Measurements from ENCODE around the gene OR6C2.
"Not testable (repeated sequence)": the region's sequence is repeated elsewhere in the genome, so short reads cannot be mapped to it uniquely, and the experiment has no call there.

OR6C2 gene

DNA sequence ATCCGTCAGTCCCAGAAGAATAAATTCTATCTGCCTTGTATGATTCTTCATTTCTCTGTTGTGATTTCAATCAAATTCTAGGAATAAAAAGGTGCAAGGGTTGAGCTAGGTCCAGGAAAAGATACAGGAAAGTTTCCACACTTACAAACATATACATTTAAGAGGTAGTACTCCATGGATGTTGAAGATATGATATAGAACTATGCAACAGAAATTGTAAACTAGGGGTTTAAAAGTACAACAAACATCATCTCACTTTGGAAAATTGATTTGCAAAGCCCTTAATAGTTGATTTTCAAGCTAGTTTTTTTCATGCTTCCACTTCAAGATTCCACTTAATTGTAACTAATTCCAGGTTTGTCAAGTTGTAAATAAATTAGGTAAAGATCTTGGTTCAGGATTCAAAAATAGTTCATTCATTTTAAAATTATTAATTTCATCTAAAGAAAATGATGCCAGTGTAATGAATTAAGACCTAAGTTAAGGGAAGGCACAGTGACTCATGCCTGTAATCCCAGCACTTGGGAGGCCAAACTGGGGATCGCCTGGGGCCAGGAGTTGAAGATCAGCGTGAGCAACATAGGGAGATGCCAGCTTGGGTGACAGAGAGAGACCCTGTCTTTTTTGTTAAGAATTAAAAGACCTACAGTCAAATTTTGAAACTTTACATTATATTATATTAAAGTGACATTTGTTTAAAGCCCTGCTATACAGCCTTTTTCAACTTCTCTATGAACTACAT, 26.4 kb downstream of the OR6C2 start, which contains the start of gene OR6C70:
TSS of gene OR6C70 (minus strand) at position 51 of the 742 bp plus-strand sequence. CDS start at position 51, 0 bp downstream.
- no peak for DNase-seq (ENCODE audit: low read depth in 2 of 2, low spot score in 1 of 2)

DNA sequence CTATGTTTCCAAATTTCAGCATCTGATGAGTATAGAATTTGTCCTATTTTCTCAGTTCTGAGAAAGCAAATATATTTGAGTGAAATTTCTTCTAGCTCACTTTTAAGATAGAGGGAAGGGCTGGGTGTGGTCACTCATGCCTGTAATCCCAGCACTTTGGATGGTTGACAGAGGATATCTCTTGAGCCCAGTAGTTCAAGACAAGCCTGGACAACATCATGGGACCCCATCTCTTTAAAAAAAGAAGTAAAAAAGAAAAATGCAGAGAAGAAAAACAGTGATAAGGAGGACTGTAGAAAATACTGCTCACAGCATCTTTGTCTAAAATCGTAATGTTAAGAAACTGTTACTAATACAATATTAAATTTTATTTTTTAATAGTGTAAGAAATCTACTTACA, 28.4 kb downstream of the OR6C2 start:
- no peak for DNase-seq (ENCODE audit: low read depth in 2 of 2, low spot score in 1 of 2)

DNA sequence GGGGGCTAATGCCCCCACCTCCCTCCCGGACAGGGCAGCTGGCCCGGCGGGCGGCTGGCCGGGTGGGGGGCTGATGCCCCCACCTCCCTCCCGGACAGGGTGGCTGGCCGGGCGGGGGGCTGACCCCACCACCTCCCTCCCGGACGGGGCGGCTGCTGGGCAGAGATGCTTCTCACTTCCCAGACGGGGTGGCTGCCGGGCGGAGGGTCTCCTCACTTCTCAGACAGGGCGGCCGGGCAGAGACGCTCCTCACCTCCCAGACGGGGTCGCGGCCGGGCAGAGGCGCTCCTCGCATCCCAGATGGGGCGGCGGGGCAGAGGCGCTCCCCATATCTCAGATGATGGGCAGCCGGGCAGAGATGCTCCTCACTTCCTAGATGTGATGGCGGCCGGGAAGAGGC, 35.3 kb downstream of the OR6C2 start:
- DNase-seq (ENCODE audit: low read depth in 2 of 2, low spot score in 1 of 2) = not testable (repeated sequence)

DNA sequence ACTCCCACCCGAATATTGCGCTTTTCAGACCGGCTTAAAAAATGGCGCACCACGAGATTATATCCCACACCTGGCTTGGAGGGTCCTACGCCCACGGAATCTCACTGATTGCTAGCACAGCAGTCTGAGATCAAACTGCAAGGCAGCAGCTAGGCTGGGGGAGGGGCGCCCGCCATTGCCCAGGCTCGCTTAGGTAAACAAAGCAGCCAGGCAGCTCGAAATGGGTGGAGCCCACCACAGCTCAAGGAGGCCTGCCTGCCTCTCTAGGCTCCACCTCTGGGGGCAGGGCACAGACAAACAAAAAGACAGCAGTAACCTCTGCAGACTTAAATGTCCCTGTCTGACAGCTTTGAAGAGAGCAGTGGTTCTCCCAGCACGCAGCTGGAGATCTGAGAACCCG, 40.4 kb downstream of the OR6C2 start:
- not testable (repeated sequence) for DNase-seq (ENCODE audit: low read depth in 2 of 2, low spot score in 1 of 2)

DNA sequence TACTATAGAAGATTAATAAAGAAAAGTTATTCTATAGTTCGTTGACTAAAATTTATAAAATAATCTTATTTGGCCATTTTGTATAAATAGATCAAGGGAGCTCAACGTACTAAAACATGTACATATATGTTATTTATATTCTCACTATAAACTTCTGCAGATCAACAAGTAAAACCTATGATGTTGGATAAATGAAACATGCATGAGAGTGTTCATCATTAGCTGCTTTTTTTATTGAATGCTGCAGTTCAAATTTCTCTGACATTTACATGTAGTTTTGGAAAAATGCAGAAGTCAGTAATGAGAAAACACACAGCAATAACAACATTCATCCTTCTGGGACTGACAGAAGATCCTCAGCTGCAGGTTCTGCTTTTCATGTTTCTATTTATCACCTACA, 48.2 kb downstream of the OR6C2 start, which contains the start of gene OR6C68:
TSS of gene OR6C68 (plus strand) at position 301 of the 400 bp plus-strand sequence. CDS start at position 301, 0 bp downstream.
- DNase-seq (ENCODE audit: low read depth in 2 of 2, low spot score in 1 of 2) = no peak

DNA sequence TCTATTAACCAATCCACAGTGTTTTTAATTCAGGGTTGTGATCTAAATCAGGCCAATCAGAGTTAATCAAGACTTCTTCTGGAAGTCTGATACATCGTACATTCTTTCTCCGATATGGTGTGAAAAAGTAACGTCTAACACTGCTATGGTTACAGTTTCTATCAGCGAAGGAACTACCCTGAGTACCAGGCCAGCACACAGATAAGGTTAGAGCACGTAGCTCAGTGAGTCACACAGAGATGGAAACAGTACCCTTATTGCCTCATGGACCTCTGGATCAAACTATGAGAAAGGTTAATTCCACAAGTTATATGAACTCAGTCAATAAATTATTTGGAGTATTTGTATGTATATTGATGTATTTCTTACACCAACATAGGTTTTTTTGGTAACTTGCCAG, 51.6 kb downstream of the OR6C2 start:
- DNase-seq (ENCODE audit: low read depth in 2 of 2, low spot score in 1 of 2) = no peak

DNA sequence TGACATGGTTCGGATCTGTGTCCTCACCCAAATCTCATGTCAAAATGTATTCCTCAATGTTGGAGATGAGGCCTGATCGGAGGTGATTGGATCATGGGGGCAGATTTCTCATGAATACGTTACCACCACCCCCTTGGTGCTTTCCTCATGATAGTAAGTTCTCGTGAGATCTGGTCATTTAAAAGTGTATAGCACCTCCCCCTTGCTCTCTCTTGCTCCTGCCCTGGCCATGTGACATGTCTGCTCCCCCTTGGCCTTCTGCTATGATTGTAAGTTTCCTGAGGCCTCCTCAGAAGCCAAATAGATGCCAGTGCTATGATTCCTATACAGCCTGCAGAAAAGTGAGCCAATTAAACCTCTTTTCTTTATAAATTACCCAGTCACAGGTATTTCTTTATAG, 55.4 kb downstream of the OR6C2 start:
- no peak for DNase-seq (ENCODE audit: low read depth in 2 of 2, low spot score in 1 of 2)

DNA sequence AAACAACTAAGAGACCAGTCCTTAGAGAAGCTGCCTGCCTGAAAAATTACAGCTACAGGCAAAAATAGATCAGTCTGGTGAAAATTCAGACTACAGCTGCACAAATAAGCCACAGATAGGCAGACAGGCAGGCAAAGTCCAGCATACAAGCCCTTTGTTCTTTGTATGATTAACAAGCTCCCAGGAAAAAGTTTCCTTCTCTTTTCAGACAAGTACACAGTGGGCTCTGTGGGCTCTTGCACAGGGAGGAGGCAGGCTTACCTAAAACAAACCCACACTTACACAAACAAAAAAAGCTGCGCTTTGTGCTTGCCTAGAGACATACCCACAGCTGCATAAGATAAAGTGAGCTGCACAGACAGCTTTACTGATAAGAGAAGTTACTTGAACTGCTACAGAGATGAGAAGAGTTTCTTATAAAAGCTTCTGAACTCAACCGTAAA, 56.0 kb downstream of the OR6C2 start:
- no peak for DNase-seq (ENCODE audit: low read depth in 2 of 2, low spot score in 1 of 2)

DNA sequence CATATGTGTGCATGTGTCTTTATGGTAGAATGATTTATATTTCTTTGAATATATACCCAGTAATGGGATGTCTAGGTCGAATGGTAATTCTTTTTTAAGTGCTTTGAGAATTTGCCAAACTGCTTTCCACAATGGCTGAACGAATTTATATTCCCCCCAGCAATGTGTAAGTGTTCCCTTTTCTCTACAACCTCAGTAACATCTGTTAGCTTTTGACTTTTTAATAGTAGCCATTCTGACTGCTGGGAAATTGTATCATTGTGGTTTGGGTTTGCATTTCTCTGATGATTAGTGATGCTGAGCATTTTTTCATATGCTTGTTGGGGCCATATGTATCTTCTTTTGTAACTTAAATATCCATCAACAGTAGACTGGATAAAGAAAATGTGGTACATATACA, 57.7 kb downstream of the OR6C2 start:
- no peak for DNase-seq (ENCODE audit: low read depth in 2 of 2, low spot score in 1 of 2)
